DND-41 (cell line): ENCODE data around the gene SMU1.

ENCODE experiments used
- ATAC-seq: fragments of 200-7000 bp; cut with Tn5 transposase; 3 replicates; pipeline ENCODE4 v1.9.1; 2021; ENCODE audit warnings: low read depth; ENCODE audit not compliant: insufficient read depth
- DNase-seq: peaks from one replicate; pipeline ENCODE4 v3.0.0-alpha.2; 2020
- H2AFZ ChIP-seq: 2 replicates; pipeline ENCODE4 v1.6.0; 2012; ENCODE audit warnings: low read depth, low read length
- H3K27ac ChIP-seq: 2 replicates; pipeline ENCODE4 v1.5.1; 2012; ENCODE audit warnings: low read length, inconsistent platforms
- H3K27me3 ChIP-seq: fragments of 200-600 bp; sonication (generic); 2 replicates; pipeline ENCODE4 v1.6.0; 2012; ENCODE audit warnings: low read length, mild to moderate bottlenecking, inconsistent platforms; ENCODE audit not compliant: insufficient read depth, poor library complexity
- H3K36me3 ChIP-seq: 2 replicates; pipeline ENCODE4 v1.5.1; 2012; ENCODE audit warnings: low read length, inconsistent platforms; ENCODE audit not compliant: insufficient read depth
- H3K4me1 ChIP-seq: 2 replicates; pipeline ENCODE4 v1.5.1; 2012; ENCODE audit warnings: mild to moderate bottlenecking, low read length; ENCODE audit not compliant: insufficient read depth
- H3K4me2 ChIP-seq: 2 replicates; pipeline ENCODE4 v1.6.0; 2012; ENCODE audit warnings: mild to moderate bottlenecking, moderate library complexity, low read length, inconsistent platforms; ENCODE audit not compliant: insufficient read depth
- H3K4me3 ChIP-seq, 2 experiments: fragments of 200-600 bp in 1 of 2; shearing (Covaris generic) in 1 of 2; 2 replicates each; pipeline ENCODE4 v1.5.1; 2012 to 2016; ENCODE audit warnings: inconsistent platforms in 2 of 2, low read length in 2 of 2, mild to moderate bottlenecking in 2 of 2, low read depth in 1 of 2, moderate library complexity in 1 of 2
- H3K79me2 ChIP-seq: 2 replicates; pipeline ENCODE4 v1.6.0; 2012; ENCODE audit warnings: low read length, inconsistent platforms; ENCODE audit not compliant: insufficient read depth
- H3K9ac ChIP-seq: 2 replicates; pipeline ENCODE4 v1.6.0; 2012; ENCODE audit warnings: low read depth, mild to moderate bottlenecking, inconsistent platforms, low read length, moderate library complexity
- H3K9me3 ChIP-seq: 2 replicates; pipeline ENCODE4 v1.5.1; 2012; ENCODE audit warnings: low read length, moderate library complexity, mild to moderate bottlenecking, inconsistent platforms; ENCODE audit not compliant: insufficient read depth, severe bottlenecking
- H4K20me1 ChIP-seq: 2 replicates; pipeline ENCODE4 v1.6.0; 2012; ENCODE audit warnings: low read length; ENCODE audit not compliant: insufficient read depth
- EZH2 ChIP-seq: IDR thresholded peaks from 3 replicates; pipeline ENCODE4 v1.6.1; 2012; ENCODE audit warnings: borderline replicate concordance, low read depth, mild to moderate bottlenecking, moderate library complexity, low read length, inconsistent platforms; ENCODE audit not compliant: severe bottlenecking
- TF ChIP-seq, protein P1 (sequence below): IDR thresholded peaks from 2 replicates; pipeline ENCODE4 v1.5.1; 2012; ENCODE audit warnings: borderline replicate concordance, low read length, moderate library complexity, mild to moderate bottlenecking; ENCODE audit not compliant: poor library complexity, severe bottlenecking; ENCODE audit errors: extremely low read depth

SMU1 gene

DNA sequence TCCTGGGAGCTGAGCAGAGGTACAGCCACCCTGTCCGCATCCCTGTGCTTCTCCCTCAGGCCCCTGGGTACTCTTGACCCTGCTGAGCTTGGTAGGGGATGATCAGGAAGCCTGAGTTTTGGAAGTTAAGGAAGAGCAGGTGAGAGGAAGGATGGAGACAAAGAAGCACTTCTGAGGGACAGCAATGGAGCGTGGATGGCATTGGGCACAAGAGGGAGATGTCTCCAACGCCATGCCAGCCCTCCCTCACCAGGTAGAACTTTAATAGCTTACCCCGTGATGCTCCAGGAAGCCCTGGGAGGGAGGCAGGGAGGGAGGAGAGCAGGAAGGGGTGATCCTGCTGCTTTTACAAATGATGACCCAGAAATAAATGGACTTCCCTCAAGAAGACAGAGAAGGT is 29.9 kb upstream of the SMU1 start:
- no peaks in the 10 kb centered on the region for H3K9me3 ChIP-seq
- no peak overlapping the region for H3K27ac ChIP-seq
- no peak for TF ChIP-seq EZH2
- TF ChIP-seq, protein P1, sequence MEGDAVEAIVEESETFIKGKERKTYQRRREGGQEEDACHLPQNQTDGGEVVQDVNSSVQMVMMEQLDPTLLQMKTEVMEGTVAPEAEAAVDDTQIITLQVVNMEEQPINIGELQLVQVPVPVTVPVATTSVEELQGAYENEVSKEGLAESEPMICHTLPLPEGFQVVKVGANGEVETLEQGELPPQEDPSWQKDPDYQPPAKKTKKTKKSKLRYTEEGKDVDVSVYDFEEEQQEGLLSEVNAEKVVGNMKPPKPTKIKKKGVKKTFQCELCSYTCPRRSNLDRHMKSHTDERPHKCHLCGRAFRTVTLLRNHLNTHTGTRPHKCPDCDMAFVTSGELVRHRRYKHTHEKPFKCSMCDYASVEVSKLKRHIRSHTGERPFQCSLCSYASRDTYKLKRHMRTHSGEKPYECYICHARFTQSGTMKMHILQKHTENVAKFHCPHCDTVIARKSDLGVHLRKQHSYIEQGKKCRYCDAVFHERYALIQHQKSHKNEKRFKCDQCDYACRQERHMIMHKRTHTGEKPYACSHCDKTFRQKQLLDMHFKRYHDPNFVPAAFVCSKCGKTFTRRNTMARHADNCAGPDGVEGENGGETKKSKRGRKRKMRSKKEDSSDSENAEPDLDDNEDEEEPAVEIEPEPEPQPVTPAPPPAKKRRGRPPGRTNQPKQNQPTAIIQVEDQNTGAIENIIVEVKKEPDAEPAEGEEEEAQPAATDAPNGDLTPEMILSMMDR, result no peak
- H3K4me3 ChIP-seq, result no peak overlapping the region
- no peaks in the 10 kb centered on the region for H3K79me2 ChIP-seq
- H3K9ac ChIP-seq, result no peak overlapping the region
- no peaks in the 10 kb centered on the region for H3K4me1 ChIP-seq
- H2AFZ ChIP-seq, result no peak overlapping the region
- H3K27me3 ChIP-seq, result no peaks in the 10 kb centered on the region
- DNase-seq (no peak), ATAC-seq (no peak)
- no peaks in the 10 kb centered on the region for H4K20me1 ChIP-seq
- H3K36me3 ChIP-seq, result no peaks in the 10 kb centered on the region
- H3K4me2 ChIP-seq, result no peak overlapping the region

DNA sequence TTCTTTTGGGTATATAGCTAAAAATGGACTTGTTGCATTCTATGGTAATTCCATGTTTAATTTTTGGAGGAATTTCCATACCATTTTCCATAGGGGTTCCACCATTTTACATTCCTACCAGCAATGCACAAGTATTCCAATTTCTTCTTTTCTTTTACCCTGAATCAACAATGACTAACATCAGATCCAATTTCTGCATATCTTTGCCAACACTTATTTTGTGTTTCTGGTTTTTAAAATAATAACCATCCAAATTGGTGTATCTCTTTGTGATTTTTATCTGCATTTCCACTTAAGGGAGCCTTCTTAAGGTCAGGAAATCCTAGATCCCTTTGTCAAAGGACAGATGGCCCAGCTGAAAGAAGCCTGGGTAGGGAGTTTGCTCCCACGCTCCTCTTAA is 29.5 kb upstream of the SMU1 start:
- no peak for ATAC-seq
- TF ChIP-seq EZH2, result no peak
- TF ChIP-seq, protein P1, result no peak
- no peaks in the 10 kb centered on the region for H3K79me2 ChIP-seq
- H3K9me3 ChIP-seq, result no peaks in the 10 kb centered on the region
- no peak for DNase-seq
- H3K9ac ChIP-seq, result no peak overlapping the region
- H4K20me1 ChIP-seq, result no peaks in the 10 kb centered on the region
- no peak overlapping the region for H3K4me2 ChIP-seq
- no peaks in the 10 kb centered on the region for H3K4me1 ChIP-seq
- no peak overlapping the region for H3K27ac ChIP-seq
- no peak overlapping the region for H2AFZ ChIP-seq
- no peaks in the 10 kb centered on the region for H3K27me3 ChIP-seq
- H3K4me3 ChIP-seq, result no peak overlapping the region
- H3K36me3 ChIP-seq, result no peaks in the 10 kb centered on the region

DNA sequence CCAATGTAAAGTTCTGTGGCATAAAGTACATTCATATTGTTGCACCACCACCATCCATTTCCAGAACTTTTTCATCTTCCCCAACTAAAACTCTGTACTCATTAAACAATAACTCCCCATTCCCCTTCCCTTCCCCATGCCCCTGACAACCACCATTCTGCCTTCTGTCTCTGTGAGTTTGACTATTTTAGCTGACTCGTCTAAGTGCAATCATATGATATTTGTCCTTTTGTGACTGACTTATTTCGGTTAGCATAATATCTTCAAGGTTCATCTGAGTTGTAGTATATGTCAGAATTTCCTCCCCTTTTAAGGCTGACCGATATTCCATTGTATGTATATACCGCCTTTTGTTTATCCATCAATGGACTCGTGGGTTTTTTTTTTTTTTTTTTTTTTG is 29.0 kb upstream of the SMU1 start:
- H3K4me3 ChIP-seq, result no peak overlapping the region
- no peaks in the 10 kb centered on the region for H3K4me1 ChIP-seq
- H3K4me2 ChIP-seq, result no peak overlapping the region
- no peaks in the 10 kb centered on the region for H4K20me1 ChIP-seq
- no peaks in the 10 kb centered on the region for H3K36me3 ChIP-seq
- H2AFZ ChIP-seq, result no peak overlapping the region
- no peak overlapping the region for H3K9ac ChIP-seq
- TF ChIP-seq, protein P1, result no peak
- no peak for TF ChIP-seq EZH2
- no peaks in the 10 kb centered on the region for H3K79me2 ChIP-seq
- ATAC-seq (no peak), DNase-seq (no peak)
- no peaks in the 10 kb centered on the region for H3K9me3 ChIP-seq
- H3K27ac ChIP-seq, result no peak overlapping the region
- no peaks in the 10 kb centered on the region for H3K27me3 ChIP-seq

DNA sequence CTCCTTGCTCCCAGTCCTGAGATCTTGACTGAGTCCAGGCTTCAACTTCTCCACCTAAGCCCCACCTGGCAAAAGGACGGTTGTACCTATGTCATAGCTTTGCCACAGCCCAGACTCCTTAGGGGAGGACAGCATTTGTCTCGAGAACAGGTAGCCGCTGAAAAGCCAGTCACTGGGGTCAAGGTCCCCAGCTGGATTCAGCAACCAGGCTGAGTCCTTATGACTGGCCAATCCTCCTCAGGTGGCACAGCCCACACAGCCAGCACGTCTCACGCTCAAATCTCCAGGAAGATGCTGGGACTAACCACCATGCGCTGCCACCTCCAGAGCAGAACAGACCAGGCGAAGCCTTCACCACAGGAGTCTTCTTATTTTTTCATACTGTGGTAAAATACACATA is 27.9 kb upstream of the SMU1 start:
- no peak for TF ChIP-seq EZH2
- TF ChIP-seq, protein P1, result no peak
- no peak for ATAC-seq
- no peak overlapping the region for H2AFZ ChIP-seq

More for the DNA sequence above, 27.9 kb upstream of the SMU1 start:
- H3K36me3 ChIP-seq, result no peaks in the 10 kb centered on the region
- no peaks in the 10 kb centered on the region for H3K79me2 ChIP-seq
- no peak overlapping the region for H3K4me3 ChIP-seq
- no peak overlapping the region for H3K27ac ChIP-seq
- H3K9ac ChIP-seq, result no peak overlapping the region
- no peak for DNase-seq
- H3K27me3 ChIP-seq, result no peaks in the 10 kb centered on the region
- no peaks in the 10 kb centered on the region for H3K4me1 ChIP-seq
- no peak overlapping the region for H3K4me2 ChIP-seq
- no peaks in the 10 kb centered on the region for H3K9me3 ChIP-seq
- no peaks in the 10 kb centered on the region for H4K20me1 ChIP-seq
